Activated CD8-positive, alpha-beta T cell treated with anti-CD3 and anti-CD28 coated beads for 36 hours (primary cell): ENCODE data around the gene CAV3. TPM values are rescaled to one million over a fixed set of nuclear protein-coding genes. Genes with fewer than 3 reads are reported as not detected.

Experiments used
- ATAC-seq: fragments of 200-7000 bp; cut with Tn5 transposase; one replicate; pipeline ENCODE4 v1.10.0; 2021; ENCODE audit warnings: mild to moderate bottlenecking, moderate library complexity
- CTCF ChIA-PET: fragments of 350-600 bp; sonication (Branson Sonifier 250); formaldehyde crosslinking; loops from one replicate; lab custom pipeline; 2021; ENCODE audit warnings: antibody characterized with exemption; lab: Charles Lee
- POLR2A ChIA-PET: fragments of 350-600 bp; sonication (Branson Sonifier 250); formaldehyde crosslinking; loops from one replicate; lab custom pipeline; 2021; ENCODE audit warnings: antibody characterized with exemption; lab: Charles Lee
- DNase-seq: peaks from one replicate; pipeline ENCODE4 v3.0.0-alpha.2; 2020
- H3K27ac Mint-ChIP-seq: one replicate; pipeline ENCODE4 v1.8.0; 2021; ENCODE audit warnings: mild to moderate bottlenecking, mixed read lengths
- H3K27me3 Mint-ChIP-seq: one replicate; pipeline ENCODE4 v1.8.0; 2021; ENCODE audit warnings: mixed read lengths
- H3K36me3 Mint-ChIP-seq: one replicate; pipeline ENCODE4 v1.8.0; 2021; ENCODE audit warnings: low read depth, mixed read lengths
- H3K4me1 Mint-ChIP-seq: one replicate; pipeline ENCODE4 v1.8.0; 2021; ENCODE audit warnings: low read depth, mixed read lengths
- H3K4me3 Mint-ChIP-seq: one replicate; pipeline ENCODE4 v1.8.0; 2021; ENCODE audit warnings: mild to moderate bottlenecking, moderate library complexity, mixed read lengths
- H3K9me3 Mint-ChIP-seq: one replicate; pipeline ENCODE4 v1.8.0; 2021; ENCODE audit warnings: mixed read lengths
- CTCF ChIP-seq: fragments of 200-600 bp; IDR thresholded peaks from one replicate; pipeline ENCODE4 v1.8.0; 2022; ENCODE audit warnings: antibody characterized with exemption, mild to moderate bottlenecking
- intact Hi-C: fragments of 100-400 bp; cut with micrococcal nuclease; formaldehyde crosslinking; loops from one replicate; pipeline ENCODE4 v1.10.0; 2022
- total RNA-seq, 2 experiments: library from RNA; stranded (reverse); gene quantifications; one replicate each; pipeline ENCODE4 v1.2.3, GENCODE V29; 2021

The CAV3 gene
- total RNA-seq, 2 experiments from 2014 or later = not detected

GRCh38 chr3:8743021-8743601 lies 9.5 kb downstream of the CAV3 start:
- H3K27ac Mint-ChIP-seq = no peak overlapping the region
- no peak for TF ChIP-seq CTCF
- no peaks in the 10 kb centered on the region for H3K36me3 Mint-ChIP-seq
- CTCF ChIA-PET = no interaction called here
- no peak overlapping the region for H3K4me3 Mint-ChIP-seq
- POLR2A ChIA-PET = no interaction called here
- intact Hi-C loops = no loop called here
- DNase-seq = no peak
- H3K27me3 Mint-ChIP-seq = peaks cover 5% of the 10 kb centered on the region
- no peak for ATAC-seq
- H3K4me1 Mint-ChIP-seq = peaks cover 2% of the 10 kb centered on the region
- H3K9me3 Mint-ChIP-seq = no peaks in the 10 kb centered on the region

- H3K4me3 Mint-ChIP-seq = no peak overlapping the region
- CTCF ChIA-PET = no interaction called here
Measured at GRCh38 chr3:8743911-8744310, 10.3 kb downstream of the CAV3 start.

DNA sequence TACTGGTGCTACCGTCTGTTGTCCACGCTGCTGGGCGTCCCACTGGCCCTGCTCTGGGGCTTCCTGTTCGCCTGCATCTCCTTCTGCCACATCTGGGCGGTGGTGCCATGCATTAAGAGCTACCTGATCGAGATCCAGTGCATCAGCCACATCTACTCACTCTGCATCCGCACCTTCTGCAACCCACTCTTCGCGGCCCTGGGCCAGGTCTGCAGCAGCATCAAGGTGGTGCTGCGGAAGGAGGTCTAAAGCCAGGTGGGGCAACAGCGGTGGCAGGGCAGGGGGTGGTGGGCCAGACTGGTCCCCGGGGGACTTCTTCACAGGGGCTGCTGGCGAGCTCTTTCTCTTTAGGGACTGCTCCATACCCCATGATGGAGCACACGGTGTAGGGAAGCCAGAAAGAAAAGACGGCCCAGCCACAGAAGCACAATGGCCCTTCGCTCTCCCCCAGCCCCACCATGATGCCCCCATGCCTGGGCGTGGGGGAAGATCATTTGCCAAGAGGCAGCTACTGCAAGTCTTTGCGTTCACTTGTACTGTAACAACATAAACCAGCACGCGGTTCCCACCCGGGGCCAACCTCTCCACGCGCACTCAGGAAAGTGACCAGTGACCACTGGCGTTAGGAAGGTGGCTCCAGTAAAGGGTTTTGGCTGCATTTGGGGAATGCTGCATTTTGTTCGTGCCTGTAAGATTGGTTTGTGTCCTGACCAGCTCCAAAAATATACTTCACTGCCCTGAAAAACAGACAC lies 12.2 kb downstream of the CAV3 start:
- ATAC-seq = no peak
- H3K36me3 Mint-ChIP-seq = no peaks in the 10 kb centered on the region
- intact Hi-C loops = no loop called here

More at GRCh38 chr3:8743911-8744310, 10.3 kb downstream of the CAV3 start:
- POLR2A ChIA-PET = no interaction called here
- intact Hi-C loops = no loop called here
- Mint-ChIP-seq H3K36me3 (no peaks in the 10 kb centered on the region), H3K4me1 (peaks cover 2% of the 10 kb centered on the region), H3K27ac (no peak overlapping the region), H3K9me3 (no peaks in the 10 kb centered on the region), H3K27me3 (peaks cover 5% of the 10 kb centered on the region)
- no peak for TF ChIP-seq CTCF
- no peak for DNase-seq
- no peak for ATAC-seq

DNA sequence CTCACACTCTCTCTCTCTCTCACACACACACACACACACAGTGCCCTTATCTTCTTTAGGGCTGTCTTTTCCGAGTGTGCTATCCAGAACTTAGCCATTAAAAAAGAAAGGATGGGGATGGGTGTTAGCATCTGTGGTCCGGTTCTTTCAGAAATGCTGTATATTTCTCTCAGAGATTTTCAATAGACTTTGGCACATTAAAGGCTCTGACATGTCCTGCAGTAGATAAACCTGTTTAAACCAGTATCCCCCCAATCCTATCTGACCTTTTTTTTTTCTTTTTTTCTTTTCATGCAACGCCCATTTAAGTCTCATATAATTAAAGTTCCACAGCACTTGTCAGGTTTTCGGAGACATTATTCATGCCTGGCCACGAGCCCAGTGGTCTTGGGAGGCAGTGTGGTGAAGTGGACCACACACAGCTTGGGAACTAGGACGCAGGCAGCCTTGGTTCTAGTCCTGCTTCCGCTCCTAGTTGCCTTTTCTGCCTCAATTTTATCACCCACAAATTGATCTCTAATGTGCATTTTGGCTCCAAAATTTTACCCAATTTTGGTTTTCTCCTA lies 13.3 kb downstream of the CAV3 start:
- Mint-ChIP-seq H3K27me3 (no peaks in the 10 kb centered on the region), H3K9me3 (no peaks in the 10 kb centered on the region), H3K4me3 (no peak overlapping the region), H3K36me3 (no peaks in the 10 kb centered on the region), H3K4me1 (no peaks in the 10 kb centered on the region), H3K27ac (no peak overlapping the region)
- ChIA-PET POLR2A (no interaction called here), CTCF (no interaction called here)
- intact Hi-C loops = no loop called here
- TF ChIP-seq CTCF = no peak
- ATAC-seq (no peak), DNase-seq (no peak)

More for the DNA sequence above, 12.2 kb downstream of the CAV3 start:
- Mint-ChIP-seq H3K4me3 (no peak overlapping the region), H3K9me3 (no peaks in the 10 kb centered on the region), H3K27me3 (peaks cover 5% of the 10 kb centered on the region), H3K27ac (no peak overlapping the region), H3K4me1 (no peaks in the 10 kb centered on the region)
- CTCF ChIA-PET = interaction anchor here (2.3 kb wide), 1 partner anchor 24 kb away, joined by 10 read pairs; the partner anchor contains the start of gene OXTR
- no peak for DNase-seq
- no peak for TF ChIP-seq CTCF
- POLR2A ChIA-PET = no interaction called here

DNA sequence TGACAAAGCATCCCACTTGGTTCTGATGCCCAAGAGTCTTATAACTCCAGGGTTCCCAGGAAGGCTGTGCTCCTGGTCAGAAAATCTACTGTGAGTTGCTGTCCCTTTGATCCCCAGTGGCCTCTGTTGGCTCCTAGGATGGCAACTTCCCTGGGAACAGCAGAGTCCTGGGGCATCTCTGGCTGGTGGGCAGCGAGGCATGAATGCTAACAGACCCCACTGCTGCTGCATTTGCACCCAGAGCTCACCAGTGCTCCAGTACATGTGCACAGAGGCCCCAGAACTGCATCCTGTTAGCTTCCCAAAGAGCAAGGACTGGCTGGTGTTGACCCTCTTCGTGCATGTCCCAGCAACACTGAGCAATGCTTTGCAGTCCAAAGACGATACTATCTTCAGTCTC lies 15.7 kb downstream of the CAV3 start:
- ChIA-PET CTCF (no interaction called here), POLR2A (no interaction called here)
- no peak overlapping the region for H3K27ac Mint-ChIP-seq
- H3K27me3 Mint-ChIP-seq = no peaks in the 10 kb centered on the region
- H3K36me3 Mint-ChIP-seq = no peaks in the 10 kb centered on the region
- no peak for TF ChIP-seq CTCF
- intact Hi-C loops = no loop called here
- no peak for ATAC-seq
- H3K9me3 Mint-ChIP-seq = no peaks in the 10 kb centered on the region
- no peak for DNase-seq
- H3K4me1 Mint-ChIP-seq = no peaks in the 10 kb centered on the region
- no peak overlapping the region for H3K4me3 Mint-ChIP-seq
